Type B pancreatic cell (in vitro differentiated cells): ENCODE measurements around the gene SLC41A3. TPM values are rescaled to one million over a fixed set of nuclear protein-coding genes. Genes with fewer than 3 reads are reported as not detected.
A peak's percentile ranks its signal among the peaks of the same experiment; 100 is the strongest.

Experiments used
- DNase-seq: peaks from one replicate; pipeline ENCODE4 v3.0.0; 2021; ENCODE audit warnings: mixed read lengths; ENCODE audit not compliant: unreplicated experiment; ENCODE audit errors: extremely low spot score
- H3K27ac Mint-ChIP-seq: 2 replicates; pipeline ENCODE4 v1.8.0; 2021; ENCODE audit warnings: mild to moderate bottlenecking, mixed read lengths
- H3K27me3 Mint-ChIP-seq: 2 replicates; pipeline ENCODE4 v1.8.0; 2021; ENCODE audit warnings: mixed read lengths
- H3K36me3 Mint-ChIP-seq: 2 replicates; pipeline ENCODE4 v1.8.0; 2021; ENCODE audit warnings: mixed read lengths
- H3K4me1 Mint-ChIP-seq: one replicate; pipeline ENCODE4 v1.8.0; 2021; ENCODE audit warnings: mixed read lengths; ENCODE audit not compliant: unreplicated experiment
- H3K4me3 Mint-ChIP-seq: 2 replicates; pipeline ENCODE4 v1.8.0; 2021; ENCODE audit warnings: mild to moderate bottlenecking, mixed read lengths
- H3K9me3 Mint-ChIP-seq: 2 replicates; pipeline ENCODE4 v1.8.0; 2021; ENCODE audit warnings: mixed read lengths
- long read RNA-seq: library from polyadenylated mRNA; unstranded; transcript quantifications from one replicate; pipeline ENCODE4 v2.0.0, GENCODE V29; 2020
- total RNA-seq: library from RNA; stranded (reverse); gene quantifications from 2 replicates; pipeline ENCODE4 v1.2.1, GENCODE V29; 2021; ENCODE audit warnings: low replicate concordance
- TF ChIP-seq, protein P1 (sequence below): fragments of 200-600 bp; sonication (generic); conservative IDR thresholded peaks from 2 replicates; pipeline ENCODE4 v1.5.0; 2021; ENCODE audit warnings: antibody characterized with exemption, mild to moderate bottlenecking

The SLC41A3 gene
- 53.6 and 56.4 TPM in 2 replicates for total RNA-seq
- long read RNA-seq, transcript SLC41A3-203 (11 exons, 2,169 nt): major isoform, 89 of 167 reads
- long read RNA-seq, transcript SLC41A3-201 (12 exons, 1,797 nt): minor isoform, 16 of 167 reads
- long read RNA-seq, partial matches to known transcripts: 42 of 167 reads
- long read RNA-seq, other reads (novel, unspliced or antisense): 17 of 167 reads

DNA sequence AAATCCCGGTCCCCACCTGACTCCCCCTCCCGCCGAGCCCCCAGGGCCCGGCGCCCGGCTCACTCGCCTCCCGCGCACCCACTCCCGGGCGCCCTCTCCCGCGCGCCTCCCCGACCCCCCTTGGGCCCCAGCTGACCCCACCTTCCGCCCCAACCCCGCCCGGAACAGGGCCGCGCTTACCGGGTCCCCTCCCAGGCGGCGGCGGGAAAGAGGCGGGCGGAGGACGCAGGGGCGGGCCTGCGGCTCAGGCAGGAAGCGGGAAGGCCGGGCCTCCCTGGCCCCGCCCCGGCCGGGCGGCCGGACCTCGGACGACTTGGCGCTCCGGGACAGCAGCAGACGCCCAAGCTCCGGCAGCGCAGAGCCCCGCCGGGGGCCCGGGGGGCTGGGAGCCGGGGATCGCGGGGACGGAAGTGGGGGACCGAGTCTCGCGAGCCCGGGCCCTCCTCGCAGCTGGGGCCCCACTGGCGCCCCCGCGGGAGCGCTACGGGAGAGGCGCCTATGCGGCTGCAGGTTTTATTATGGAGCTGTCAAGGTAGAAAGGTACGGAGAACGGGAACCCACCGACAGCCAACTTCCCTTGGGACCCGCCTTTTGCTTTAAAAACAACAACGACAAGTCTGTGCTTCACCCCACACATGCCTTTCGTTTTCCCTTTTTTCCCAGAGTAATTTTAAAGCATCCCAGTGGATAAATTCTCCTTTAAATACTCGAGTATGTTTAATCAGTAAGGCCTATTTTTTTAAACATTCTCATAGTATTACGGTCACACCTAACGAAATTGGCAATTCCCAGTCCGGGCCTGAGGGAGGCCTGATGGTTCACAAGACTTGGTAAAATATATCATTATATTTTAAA is at the start of gene SLC41A3:
TSS of gene SLC41A3 (minus strand) at position 212 of the 855 bp plus-strand sequence. CDS start 15,905 bp downstream, outside the sequence.
- Mint-ChIP-seq H3K27me3 (no peaks in the 10 kb centered on the region), H3K36me3 (peaks cover 4% of the 10 kb centered on the region), H3K27ac (peak within 1 kb of the TSS; percentile 77), H3K9me3 (peaks cover 4% of the 10 kb centered on the region), H3K4me1 (peaks cover 4% of the 10 kb centered on the region), H3K4me3 (peak within 1 kb of the TSS; percentile 93)
- TF ChIP-seq, protein P1, sequence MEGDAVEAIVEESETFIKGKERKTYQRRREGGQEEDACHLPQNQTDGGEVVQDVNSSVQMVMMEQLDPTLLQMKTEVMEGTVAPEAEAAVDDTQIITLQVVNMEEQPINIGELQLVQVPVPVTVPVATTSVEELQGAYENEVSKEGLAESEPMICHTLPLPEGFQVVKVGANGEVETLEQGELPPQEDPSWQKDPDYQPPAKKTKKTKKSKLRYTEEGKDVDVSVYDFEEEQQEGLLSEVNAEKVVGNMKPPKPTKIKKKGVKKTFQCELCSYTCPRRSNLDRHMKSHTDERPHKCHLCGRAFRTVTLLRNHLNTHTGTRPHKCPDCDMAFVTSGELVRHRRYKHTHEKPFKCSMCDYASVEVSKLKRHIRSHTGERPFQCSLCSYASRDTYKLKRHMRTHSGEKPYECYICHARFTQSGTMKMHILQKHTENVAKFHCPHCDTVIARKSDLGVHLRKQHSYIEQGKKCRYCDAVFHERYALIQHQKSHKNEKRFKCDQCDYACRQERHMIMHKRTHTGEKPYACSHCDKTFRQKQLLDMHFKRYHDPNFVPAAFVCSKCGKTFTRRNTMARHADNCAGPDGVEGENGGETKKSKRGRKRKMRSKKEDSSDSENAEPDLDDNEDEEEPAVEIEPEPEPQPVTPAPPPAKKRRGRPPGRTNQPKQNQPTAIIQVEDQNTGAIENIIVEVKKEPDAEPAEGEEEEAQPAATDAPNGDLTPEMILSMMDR: peak; percentile 46
- peak; percentile 88 for DNase-seq

DNA sequence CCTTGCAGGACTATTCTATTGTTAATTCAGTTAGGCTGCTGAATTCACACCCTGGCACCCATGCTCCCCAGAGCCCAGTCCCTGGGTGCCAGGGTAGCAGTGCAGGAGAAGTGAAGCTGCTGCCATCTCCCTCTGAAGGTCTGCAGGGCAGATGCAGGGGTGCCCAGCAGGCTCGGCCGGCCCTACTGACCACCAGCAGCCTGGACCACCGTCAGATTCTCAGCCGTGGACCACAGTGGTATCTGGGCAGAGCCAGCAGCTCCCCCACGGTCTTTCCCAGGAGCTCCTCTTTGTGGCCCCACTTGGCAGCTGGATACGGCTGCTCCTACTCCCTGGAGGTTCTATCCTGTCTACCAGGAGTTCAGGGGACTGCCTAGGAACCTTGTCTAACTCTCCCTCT is 49.7 kb upstream of the SLC41A3 start:
- H3K27me3 Mint-ChIP-seq: no peaks in the 10 kb centered on the region
- no peaks in the 10 kb centered on the region for H3K9me3 Mint-ChIP-seq
- H3K4me3 Mint-ChIP-seq: no peak overlapping the region
- no peaks in the 10 kb centered on the region for H3K36me3 Mint-ChIP-seq
- peaks cover 8% of the 10 kb centered on the region for H3K4me1 Mint-ChIP-seq
- TF ChIP-seq, protein P1: no peak
- H3K27ac Mint-ChIP-seq: no peak overlapping the region
- peak; percentile 63 for DNase-seq

DNA sequence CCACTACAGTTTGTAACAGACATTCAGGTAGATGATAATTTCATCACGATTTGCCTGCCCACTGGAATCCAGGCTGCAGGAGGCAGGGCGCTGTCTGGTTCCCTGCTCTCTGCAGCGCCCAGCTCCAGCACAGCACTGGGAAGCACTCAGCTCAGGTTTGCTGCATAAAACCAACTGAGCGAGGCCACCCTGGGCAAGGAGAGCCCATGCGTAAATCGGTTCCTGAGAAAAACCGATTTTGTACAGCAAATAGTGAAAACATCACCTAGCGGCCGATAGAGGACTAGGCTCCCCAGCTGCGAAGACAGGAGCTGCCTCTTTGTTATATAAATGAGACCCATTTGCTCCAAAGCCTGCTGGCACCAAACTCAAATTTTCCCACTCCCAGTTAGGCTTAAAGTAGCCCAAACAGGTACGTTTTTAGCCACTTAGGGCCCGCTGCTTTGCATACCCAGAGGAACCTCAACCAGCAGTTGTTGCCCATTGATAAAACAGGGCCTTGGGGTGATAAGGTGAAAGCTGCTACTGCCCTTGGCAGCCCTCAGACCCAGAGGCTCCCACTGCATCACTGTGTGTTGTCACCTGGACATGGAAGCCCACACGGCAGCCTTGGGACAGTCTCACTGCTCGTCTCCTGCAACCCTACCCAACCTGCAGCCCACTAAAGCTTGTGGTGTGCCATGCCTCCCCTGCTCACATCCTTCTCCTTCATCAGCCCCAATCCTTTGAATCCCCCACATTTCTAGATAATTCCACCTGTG is 49.0 kb upstream of the SLC41A3 start:
- H3K9me3 Mint-ChIP-seq: no peaks in the 10 kb centered on the region
- no peaks in the 10 kb centered on the region for H3K36me3 Mint-ChIP-seq
- peaks cover 8% of the 10 kb centered on the region for H3K4me1 Mint-ChIP-seq
- no peak overlapping the region for H3K4me3 Mint-ChIP-seq
- no peaks in the 10 kb centered on the region for H3K27me3 Mint-ChIP-seq
- H3K27ac Mint-ChIP-seq: no peak overlapping the region
- TF ChIP-seq, protein P1: peak; percentile 68
- peak; percentile 40 for DNase-seq

DNA sequence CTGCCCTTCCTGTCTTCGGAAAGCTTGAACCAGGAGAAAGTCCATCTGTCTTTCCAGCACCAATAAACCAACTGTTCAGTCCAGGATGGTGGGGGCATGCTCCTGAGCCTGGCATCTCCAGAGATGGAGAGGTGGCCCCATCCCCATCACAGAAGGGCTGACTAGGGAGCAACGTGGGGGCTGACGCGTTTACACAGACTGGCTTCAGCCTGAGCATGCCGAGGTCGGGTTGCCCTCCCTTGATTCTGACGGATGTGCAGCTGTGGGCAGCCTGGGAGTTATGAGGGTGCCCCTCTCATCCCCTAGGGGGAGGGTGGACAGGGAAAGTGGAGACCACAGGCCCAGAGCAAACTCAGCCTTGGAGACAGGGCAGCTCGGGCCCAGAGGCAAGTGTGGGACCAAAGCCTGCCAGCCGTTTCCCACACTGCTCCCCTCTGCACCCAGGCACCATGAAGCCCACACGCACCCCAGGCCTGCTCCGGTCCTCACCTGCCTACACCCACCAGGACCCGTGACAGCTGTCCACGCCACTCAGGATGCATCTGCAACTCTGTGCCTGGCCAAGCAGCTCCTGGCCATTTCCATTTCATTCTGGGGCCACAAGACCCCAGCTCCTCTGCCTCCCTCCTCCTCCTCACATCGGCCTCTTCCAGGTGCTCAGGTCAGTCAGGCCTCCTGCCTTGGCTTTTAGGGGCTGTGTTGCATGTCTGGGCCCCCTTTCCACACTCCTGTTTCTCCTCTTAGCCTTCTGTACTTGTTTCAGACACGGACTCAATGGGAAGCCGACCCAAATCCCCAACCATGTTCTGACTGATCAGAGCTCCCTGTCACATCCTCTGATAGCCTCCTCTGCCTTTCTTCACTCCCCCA is 48.2 kb upstream of the SLC41A3 start:
- H3K36me3 Mint-ChIP-seq: no peaks in the 10 kb centered on the region
- TF ChIP-seq, protein P1: no peak
- H3K27ac Mint-ChIP-seq: no peak overlapping the region
- H3K4me3 Mint-ChIP-seq: no peak overlapping the region
- H3K27me3 Mint-ChIP-seq: no peaks in the 10 kb centered on the region
- H3K9me3 Mint-ChIP-seq: no peaks in the 10 kb centered on the region
- peaks cover 8% of the 10 kb centered on the region for H3K4me1 Mint-ChIP-seq
- DNase-seq: peak; percentile 58
